Prostate gland (tissue), 2 donors: ENCODE results near the gene PAPPA. TPM values are rescaled to one million over a fixed set of nuclear protein-coding genes. Genes with fewer than 3 reads are reported as not detected.

Experiments
- DNase-seq: peaks from one replicate; pipeline ENCODE4 v3.0.0-alpha.2; 2019; ENCODE audit warnings: low spot score
- H3K27ac ChIP-seq, 2 donors: fragments of 200-600 bp; sonication (generic); 2 replicates each; pipeline ENCODE4 v1.5.1; 2017 to 2019
- H3K27me3 ChIP-seq: fragments of 200-600 bp; sonication (generic); replicated peaks from 2 replicates; pipeline ENCODE4 v1.5.1; 2019; ENCODE audit not compliant: insufficient read depth
- H3K36me3 ChIP-seq, 2 donors: fragments of 200-600 bp; sonication (generic); 1 replicate in 1 of 2; 2 replicates in 1 of 2; pipeline versions ENCODE4 v1.5.1 to v1.8.1; 2017 to 2019
- H3K4me1 ChIP-seq: fragments of 200-600 bp; sonication (generic); replicated peaks from 2 replicates; pipeline ENCODE4 v1.5.1; 2019
- H3K4me3 ChIP-seq, 2 donors: fragments of 200-600 bp; sonication (generic); 2 replicates each; pipeline ENCODE4 v1.5.1; 2017 to 2019
- H3K9me3 ChIP-seq: fragments of 200-600 bp; sonication (generic); 2 replicates; pipeline ENCODE4 v1.5.1; 2017
- CTCF ChIP-seq, 4 experiments: fragments of 200-600 bp in 2 of 4; fragments of 450-650 bp in 2 of 4; sonication (generic) in 2 of 4; IDR thresholded peaks; 1 replicate in 3 of 4; 2 replicates in 1 of 4; pipeline ENCODE4 v1.5.1; 2016 to 2019; ENCODE audit warnings: antibody characterized with exemption in 4 of 4, mild to moderate bottlenecking in 2 of 4, moderate library complexity in 2 of 4
- POLR2A ChIP-seq: fragments of 450-650 bp; IDR thresholded peaks from one replicate; pipeline ENCODE4 v1.6.1; 2016; ENCODE audit warnings: antibody characterized with exemption, mild to moderate bottlenecking
- POLR2AphosphoS5 ChIP-seq: sonication (generic); formaldehyde crosslinking; IDR thresholded peaks from one replicate; pipeline ENCODE4 v1.6.1; 2017; ENCODE audit warnings: antibody characterized with exemption
- WGBS: methylation state at CpG from one replicate; pipeline ENCODE4 v1.1.5; 2018; 5-methylcytosine and 5-hydroxymethylcytosine counted together
- intact Hi-C: fragments of 100-400 bp; cut with DNase I; formaldehyde crosslinking; loops from one replicate; pipeline ENCODE4 v1.14.2; 2022
- total RNA-seq, 2 donors: library from RNA; depleted of rRNA; stranded (reverse); fragments of >200 nt; gene quantifications; one replicate each; pipeline ENCODE4 v1.1.0, GENCODE V29; 2016

PAPPA gene
- total RNA-seq, 2 donors from 2014 or later, result 0.27 to 1.8 TPM

GRCh38 chr9:116297346-116297745, 143.8 kb downstream of the PAPPA start:
- no peaks in the 10 kb centered on the region for H3K9me3 ChIP-seq
- H3K27ac ChIP-seq, result no peak overlapping the region
- H3K4me1 ChIP-seq, result no peaks in the 10 kb centered on the region
- no peak for DNase-seq
- no peaks in the 10 kb centered on the region for H3K36me3 ChIP-seq
- WGBS, result 74% methylated on average over 2 of the region's 2 CpGs
- intact Hi-C loops, result no loop called here
- H3K4me3 ChIP-seq, result no peak overlapping the region
- no peaks in the 10 kb centered on the region for H3K27me3 ChIP-seq
- no peak for TF ChIP-seq POLR2AphosphoS5
- TF ChIP-seq CTCF (IDR thresholded peaks at IDR 0.05), result no peak
- TF ChIP-seq POLR2A, result no peak

- TF ChIP-seq CTCF (IDR thresholded peaks at IDR 0.05), result no peak
- TF ChIP-seq POLR2AphosphoS5, result no peak
- TF ChIP-seq POLR2A, result no peak
- Histone ChIP-seq H3K27me3 (no peaks in the 10 kb centered on the region), H3K27ac (no peak overlapping the region), H3K4me3 (no peak overlapping the region), H3K9me3 (no peaks in the 10 kb centered on the region), H3K4me1 (no peaks in the 10 kb centered on the region), H3K36me3 (no peaks in the 10 kb centered on the region)
- no peak for DNase-seq
- intact Hi-C loops, result no loop called here
- 84% methylated on average over 3 of the region's 3 CpGs for WGBS
Observed at GRCh38 chr9:116298249-116298648, 144.7 kb downstream of the PAPPA start.

- Histone ChIP-seq H3K9me3 (no peaks in the 10 kb centered on the region), H3K27ac (no peak overlapping the region), H3K27me3 (no peaks in the 10 kb centered on the region), H3K4me3 (no peak overlapping the region), H3K4me1 (no peaks in the 10 kb centered on the region), H3K36me3 (no peaks in the 10 kb centered on the region)
- no peak for TF ChIP-seq CTCF (IDR thresholded peaks at IDR 0.05)
- DNase-seq, result no peak
- intact Hi-C loops, result no loop called here
- 66% methylated on average over 6 of the region's 6 CpGs for WGBS
Observed at GRCh38 chr9:116298878-116299391, 145.3 kb downstream of the PAPPA start.

- H3K27me3 ChIP-seq, result no peaks in the 10 kb centered on the region
- no peaks in the 10 kb centered on the region for H3K9me3 ChIP-seq
- no peak overlapping the region for H3K27ac ChIP-seq
- no peak for DNase-seq
- H3K36me3 ChIP-seq, result no peaks in the 10 kb centered on the region
- H3K4me3 ChIP-seq, result no peak overlapping the region
- intact Hi-C loops, result no loop called here
- 74% methylated on average over 2 of the region's 2 CpGs for WGBS
- H3K4me1 ChIP-seq, result no peaks in the 10 kb centered on the region
- TF ChIP-seq POLR2AphosphoS5, result no peak
- no peak for TF ChIP-seq CTCF (IDR thresholded peaks at IDR 0.05)
- no peak for TF ChIP-seq POLR2A
Observed at GRCh38 chr9:116300360-116300870, 146.8 kb downstream of the PAPPA start.

GRCh38 chr9:116303270-116303669, 149.7 kb downstream of the PAPPA start:
- Histone ChIP-seq H3K4me3 (no peak overlapping the region), H3K27ac (no peak overlapping the region), H3K4me1 (no peaks in the 10 kb centered on the region), H3K9me3 (no peaks in the 10 kb centered on the region), H3K36me3 (no peaks in the 10 kb centered on the region), H3K27me3 (no peaks in the 10 kb centered on the region)
- TF ChIP-seq CTCF (IDR thresholded peaks at IDR 0.05) (no peak), POLR2AphosphoS5 (no peak), POLR2A (no peak)
- 96% methylated on average over 5 of the region's 5 CpGs for WGBS
- no peak for DNase-seq
- intact Hi-C loops, result no loop called here
